Activated naive CD8-positive, alpha-beta T cell (primary cell): ENCODE data around the gene VSTM2B.

Source experiments
- H3K27ac Mint-ChIP-seq: one replicate; pipeline ENCODE4 v1.8.0; 2021; ENCODE audit warnings: mixed read lengths
- H3K27me3 Mint-ChIP-seq: one replicate; pipeline ENCODE4 v1.8.0; 2021; ENCODE audit warnings: mixed read lengths
- H3K36me3 Mint-ChIP-seq: one replicate; pipeline ENCODE4 v1.8.0; 2021; ENCODE audit warnings: mixed read lengths
- H3K4me1 Mint-ChIP-seq: one replicate; pipeline ENCODE4 v1.8.0; 2021; ENCODE audit warnings: low read depth, mixed read lengths
- H3K4me3 Mint-ChIP-seq: one replicate; pipeline ENCODE4 v1.8.0; 2021; ENCODE audit warnings: mild to moderate bottlenecking, mixed read lengths
- H3K9me3 Mint-ChIP-seq: one replicate; pipeline ENCODE4 v1.8.0; 2021; ENCODE audit warnings: low read depth, mixed read lengths

VSTM2B gene

DNA sequence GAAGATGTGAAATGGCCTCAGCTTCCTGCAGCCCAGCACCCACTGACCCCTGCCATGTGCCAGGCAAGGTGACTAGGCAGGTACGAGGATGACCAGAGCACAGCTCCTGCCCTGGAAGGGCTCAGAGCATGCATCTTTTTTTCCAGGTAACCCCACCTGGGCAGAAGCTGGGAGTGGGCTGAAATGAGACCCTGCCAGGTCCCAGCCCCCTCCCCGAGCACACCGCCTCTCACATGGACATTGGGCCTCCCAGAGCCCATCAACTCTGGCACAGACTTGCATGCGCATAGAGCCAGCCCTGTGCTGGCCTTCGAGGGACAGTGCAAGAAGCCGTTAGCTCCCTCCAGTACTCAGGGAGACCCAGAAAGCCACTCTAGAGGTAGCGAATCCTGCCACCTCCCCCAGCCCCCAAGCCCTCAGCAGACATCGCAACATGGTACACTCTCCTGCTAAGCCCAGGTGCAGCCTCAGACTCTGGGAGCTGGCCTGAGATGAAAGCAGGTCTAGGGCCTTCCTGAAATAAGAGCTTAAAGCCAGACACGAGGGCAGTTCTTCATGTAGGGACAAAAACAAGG, 8.9 kb upstream of the VSTM2B start:
- Mint-ChIP-seq H3K36me3 (no peaks in the 10 kb centered on the region), H3K27me3 (peaks cover 6% of the 10 kb centered on the region), H3K9me3 (no peaks in the 10 kb centered on the region), H3K27ac (no peak overlapping the region), H3K4me1 (no peaks in the 10 kb centered on the region), H3K4me3 (no peak overlapping the region)

DNA sequence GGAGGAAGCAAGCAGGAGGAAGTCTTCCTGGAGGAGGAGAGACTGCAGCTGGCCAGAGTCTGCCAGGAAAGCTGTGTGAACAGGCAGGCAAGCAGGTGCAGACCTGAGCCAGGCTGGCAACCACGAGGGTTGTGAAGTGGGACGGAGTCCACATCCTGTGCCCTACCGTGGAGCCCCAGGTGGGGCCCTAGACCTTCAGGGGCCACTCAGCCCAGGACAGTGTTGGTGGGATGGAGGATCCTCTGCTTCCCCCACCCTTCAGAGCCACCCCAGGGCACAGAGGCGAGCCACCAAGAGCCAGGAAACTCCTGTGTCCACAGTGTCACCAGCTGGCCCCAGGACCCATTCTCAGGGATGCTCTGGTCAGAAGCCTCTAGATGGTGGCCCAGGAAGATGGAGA, 8.4 kb upstream of the VSTM2B start:
- H3K9me3 Mint-ChIP-seq: no peaks in the 10 kb centered on the region
- peaks cover 6% of the 10 kb centered on the region for H3K27me3 Mint-ChIP-seq
- no peak overlapping the region for H3K27ac Mint-ChIP-seq
- no peak overlapping the region for H3K4me3 Mint-ChIP-seq
- H3K36me3 Mint-ChIP-seq: no peaks in the 10 kb centered on the region
- no peaks in the 10 kb centered on the region for H3K4me1 Mint-ChIP-seq

DNA sequence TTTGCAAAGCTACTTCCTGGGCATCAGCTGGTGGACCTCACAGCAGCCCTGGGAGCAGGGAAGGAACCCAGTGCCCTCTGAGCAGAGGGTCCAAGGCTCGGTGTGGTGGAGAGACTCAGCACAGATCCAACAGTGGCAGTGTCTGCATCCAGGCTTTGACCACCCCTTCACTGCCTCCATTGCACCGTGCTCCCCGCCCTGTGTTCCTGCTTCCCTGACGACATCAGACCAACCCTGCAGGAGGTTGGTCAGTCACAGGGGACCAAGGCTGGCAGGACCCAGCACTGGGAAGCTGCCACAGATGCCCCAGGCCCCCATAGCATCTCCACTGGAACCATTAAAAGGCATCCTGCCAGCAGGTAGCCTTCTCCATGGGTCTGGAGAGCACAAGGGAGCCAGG, 7.8 kb upstream of the VSTM2B start:
- Mint-ChIP-seq H3K4me3 (no peak overlapping the region), H3K27ac (no peak overlapping the region), H3K27me3 (peaks cover 8% of the 10 kb centered on the region), H3K9me3 (no peaks in the 10 kb centered on the region), H3K36me3 (no peaks in the 10 kb centered on the region), H3K4me1 (no peaks in the 10 kb centered on the region)

DNA sequence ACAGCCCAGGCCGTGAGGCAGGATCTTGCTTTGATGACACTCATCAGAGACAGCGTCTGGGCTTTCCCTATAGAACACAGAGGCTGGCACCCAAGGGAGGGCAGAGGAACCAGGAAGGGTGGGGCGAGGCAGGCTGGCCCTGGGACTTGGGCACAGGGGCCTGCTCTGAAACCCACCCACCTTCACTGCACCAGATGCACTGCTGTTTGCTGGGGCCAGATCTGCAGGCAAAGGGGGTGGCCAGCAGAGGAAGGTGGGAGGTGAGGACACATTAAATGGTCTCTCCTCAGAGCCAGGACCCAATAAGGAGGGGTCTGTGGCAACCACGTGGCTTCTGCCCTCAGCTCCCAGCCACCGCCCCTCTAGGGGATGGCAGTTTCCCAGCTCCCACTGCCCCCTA, 6.6 kb upstream of the VSTM2B start:
- Mint-ChIP-seq H3K9me3 (no peaks in the 10 kb centered on the region), H3K4me1 (no peaks in the 10 kb centered on the region), H3K27me3 (peaks cover 15% of the 10 kb centered on the region), H3K27ac (no peak overlapping the region), H3K4me3 (no peak overlapping the region), H3K36me3 (no peaks in the 10 kb centered on the region)

DNA sequence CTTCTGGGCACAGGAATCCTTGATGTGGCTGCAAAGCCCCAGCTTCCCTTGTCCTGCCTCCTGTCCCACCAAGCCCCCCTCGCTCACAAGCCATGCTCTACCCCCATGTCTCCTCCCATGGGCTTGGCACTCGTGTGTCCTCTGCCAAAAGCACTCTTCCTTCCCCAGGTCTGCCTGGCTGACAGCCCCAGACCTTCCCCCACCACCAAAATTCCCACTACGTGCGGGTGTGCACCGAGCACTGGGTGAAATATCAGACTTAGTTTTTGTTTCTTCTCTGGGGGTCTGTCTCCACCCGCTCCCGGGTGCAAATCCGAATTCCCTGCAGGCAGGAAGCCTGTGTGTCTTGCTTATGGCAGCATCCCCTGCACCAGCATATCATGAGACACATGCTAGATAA, 5.9 kb upstream of the VSTM2B start:
- no peaks in the 10 kb centered on the region for H3K4me1 Mint-ChIP-seq
- no peaks in the 10 kb centered on the region for H3K9me3 Mint-ChIP-seq
- no peak overlapping the region for H3K27ac Mint-ChIP-seq
- no peaks in the 10 kb centered on the region for H3K36me3 Mint-ChIP-seq
- peaks cover 15% of the 10 kb centered on the region for H3K27me3 Mint-ChIP-seq
- H3K4me3 Mint-ChIP-seq: no peak overlapping the region

DNA sequence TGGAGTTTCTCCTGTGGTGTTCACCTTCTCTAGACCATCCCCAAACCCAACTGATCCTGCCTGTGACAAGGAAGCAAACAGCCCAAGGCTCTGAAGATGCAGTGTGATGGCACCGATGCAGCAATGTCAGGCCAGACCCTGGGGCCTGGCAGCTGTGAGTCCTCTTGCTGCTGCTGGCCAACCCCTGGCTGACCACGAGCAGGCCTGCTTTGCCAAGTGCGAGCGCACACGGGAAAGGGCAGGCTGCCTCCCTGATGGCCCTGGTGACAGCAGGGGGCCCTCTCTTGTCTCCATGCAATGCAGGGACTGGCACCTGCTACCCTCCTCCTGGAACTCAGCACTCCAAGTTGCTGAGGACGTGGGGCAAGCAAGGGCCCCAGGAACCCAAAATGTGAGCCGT, 5.4 kb upstream of the VSTM2B start:
- H3K36me3 Mint-ChIP-seq: no peaks in the 10 kb centered on the region
- H3K27me3 Mint-ChIP-seq: peaks cover 15% of the 10 kb centered on the region
- no peak overlapping the region for H3K27ac Mint-ChIP-seq
- H3K4me3 Mint-ChIP-seq: no peak overlapping the region
- H3K4me1 Mint-ChIP-seq: no peaks in the 10 kb centered on the region
- H3K9me3 Mint-ChIP-seq: no peaks in the 10 kb centered on the region

DNA sequence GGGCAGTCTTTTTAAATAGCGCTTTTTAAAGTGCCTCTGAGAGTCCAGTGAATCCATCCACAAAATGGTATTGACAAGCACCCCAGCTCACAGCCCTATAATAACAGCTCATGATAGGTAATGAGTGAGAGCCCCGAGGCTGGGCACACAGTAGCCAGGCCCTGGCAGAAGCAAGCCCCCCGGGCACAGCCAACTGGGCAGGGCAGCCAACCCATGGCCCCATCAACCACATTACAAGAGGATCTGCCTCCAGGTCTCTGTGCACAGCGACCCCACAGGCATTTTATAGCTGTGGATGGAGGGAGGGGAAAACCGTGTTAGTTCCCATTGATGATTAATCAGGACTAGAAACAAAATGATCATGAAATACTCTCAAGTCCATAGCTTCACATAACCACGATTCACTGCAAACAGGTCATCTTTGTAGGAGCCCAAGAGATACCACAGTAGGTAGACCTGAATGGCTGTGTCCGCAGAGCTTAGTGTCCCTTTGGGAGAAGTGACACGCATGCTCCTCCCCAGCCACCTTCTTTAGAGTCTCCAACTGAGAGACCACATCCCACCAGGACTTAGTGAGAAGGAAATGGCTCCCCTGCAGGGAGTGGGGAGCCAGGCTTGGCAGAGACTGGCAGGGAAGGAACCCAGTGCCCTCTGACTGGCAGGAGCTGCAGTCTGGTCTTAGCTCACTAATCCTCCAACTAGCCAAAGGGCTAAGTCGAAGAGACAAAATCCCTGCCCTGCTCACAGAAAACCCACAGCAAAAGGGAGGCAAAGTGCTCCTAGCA, 4.3 kb upstream of the VSTM2B start:
- Mint-ChIP-seq H3K4me3 (no peak overlapping the region), H3K36me3 (no peaks in the 10 kb centered on the region), H3K27me3 (peaks cover 15% of the 10 kb centered on the region), H3K4me1 (peaks cover under 1% of the 10 kb centered on the region), H3K9me3 (no peaks in the 10 kb centered on the region), H3K27ac (no peak overlapping the region)

DNA sequence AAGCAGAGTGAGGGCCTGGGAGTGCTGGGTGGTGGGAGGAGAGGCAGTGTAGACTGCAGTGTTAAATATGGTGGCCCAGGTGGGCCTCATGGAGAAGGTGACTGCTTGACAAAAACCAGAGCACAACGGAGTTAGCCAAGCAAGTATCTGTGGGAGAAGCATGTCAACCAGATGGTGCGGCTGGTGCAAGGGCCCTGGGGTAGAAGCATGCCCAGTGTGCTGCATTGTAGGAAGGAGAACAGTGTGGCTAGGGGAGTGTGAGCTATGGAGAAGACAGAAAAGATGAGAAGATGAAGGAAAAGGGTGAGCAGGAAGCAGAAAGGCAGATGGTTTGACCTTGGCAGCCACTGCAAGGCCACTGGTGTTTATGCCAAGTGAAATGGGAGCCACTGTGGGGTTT, 2.2 kb upstream of the VSTM2B start:
- no peak overlapping the region for H3K27ac Mint-ChIP-seq
- peaks cover 25% of the 10 kb centered on the region for H3K27me3 Mint-ChIP-seq
- H3K36me3 Mint-ChIP-seq: no peaks in the 10 kb centered on the region
- peaks cover 11% of the 10 kb centered on the region for H3K4me1 Mint-ChIP-seq
- H3K4me3 Mint-ChIP-seq: no peak overlapping the region
- no peaks in the 10 kb centered on the region for H3K9me3 Mint-ChIP-seq

DNA sequence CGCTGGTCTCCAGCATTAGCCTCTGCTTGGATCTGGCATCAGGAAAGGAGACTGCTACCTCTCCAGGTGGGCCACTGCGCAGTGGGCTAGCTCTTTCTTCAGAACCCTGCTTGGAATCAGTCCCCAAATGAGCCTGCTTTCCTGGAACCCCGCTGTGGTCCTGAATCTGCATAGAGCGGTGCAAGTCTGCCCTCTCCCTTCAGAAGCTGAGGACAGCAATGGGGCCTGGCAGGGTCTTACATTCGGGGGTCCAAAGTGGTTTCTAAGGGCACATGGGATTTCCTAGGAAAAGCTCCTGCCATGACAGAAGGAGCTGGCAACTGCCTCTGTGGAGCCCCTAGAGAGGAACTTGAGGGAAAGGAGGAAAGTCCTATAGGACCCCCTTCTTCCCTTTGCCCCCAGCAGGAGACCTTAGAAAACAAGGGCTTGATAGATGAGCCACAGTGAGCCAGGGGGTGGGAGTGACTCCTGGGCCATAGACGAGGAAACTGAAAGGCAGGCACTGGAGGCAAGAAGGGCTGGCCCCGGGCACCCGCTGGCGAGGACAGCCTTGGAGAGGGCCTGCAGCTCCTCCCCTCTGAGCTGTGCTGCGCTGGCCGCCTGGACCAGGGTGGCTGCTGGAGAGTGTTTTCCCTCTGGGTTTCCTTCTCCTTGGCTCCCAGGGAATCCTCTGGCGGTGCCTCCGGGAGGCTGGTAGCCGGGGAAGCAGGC, 1.4 kb upstream of the VSTM2B start:
- Mint-ChIP-seq H3K4me1 (peaks cover 18% of the 10 kb centered on the region), H3K4me3 (peak overlapping the region; percentile 65), H3K27ac (no peak overlapping the region), H3K9me3 (no peaks in the 10 kb centered on the region), H3K27me3 (peaks cover 28% of the 10 kb centered on the region), H3K36me3 (no peaks in the 10 kb centered on the region)

DNA sequence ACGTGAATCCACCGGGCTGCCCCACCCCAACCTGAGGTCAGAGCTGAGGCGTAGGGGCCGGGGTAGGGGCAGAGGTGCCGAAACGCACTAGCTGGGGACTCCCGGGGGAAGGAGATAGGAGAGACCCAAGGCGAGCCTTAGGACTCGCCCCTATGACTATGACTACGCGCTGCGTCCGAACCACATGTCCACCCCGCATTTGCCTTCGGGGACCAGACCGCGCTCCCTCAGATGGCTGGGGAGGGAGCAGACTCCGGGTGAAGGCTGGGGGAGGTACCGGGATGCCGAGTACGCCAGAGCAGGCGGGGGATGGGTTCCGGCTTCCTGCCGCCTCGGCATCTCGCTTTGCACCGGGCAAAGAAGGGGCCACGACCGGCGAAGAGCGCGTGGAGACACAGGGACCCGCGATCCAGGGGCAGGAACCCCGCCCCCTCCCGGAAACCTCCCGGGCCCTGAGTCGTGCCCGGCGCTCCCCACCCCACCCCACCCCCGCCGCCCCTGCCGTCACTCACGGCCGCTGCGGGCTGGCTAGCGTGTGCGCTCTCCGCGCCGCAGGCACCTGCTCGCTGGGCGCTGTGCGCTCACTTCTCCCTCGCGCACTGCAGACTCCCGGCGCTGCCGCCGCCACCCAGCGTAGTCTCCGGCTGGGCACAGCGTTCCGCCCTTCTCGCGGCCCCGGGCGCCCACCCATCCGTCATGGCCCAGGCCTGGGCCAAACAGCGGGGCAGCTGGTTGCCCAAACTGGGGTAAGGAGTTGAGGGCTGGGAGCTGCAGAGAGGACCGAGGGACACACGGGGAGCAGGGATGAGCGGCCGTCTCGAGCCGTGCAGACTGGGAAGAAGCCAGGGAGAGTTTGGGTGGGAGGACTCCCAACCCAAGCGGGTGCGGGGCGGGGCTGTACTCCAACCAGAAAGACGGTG, 622 bp upstream of the VSTM2B start:
- Mint-ChIP-seq H3K4me3 (peak overlapping the region; percentile 65), H3K36me3 (no peaks in the 10 kb centered on the region), H3K27ac (no peak overlapping the region), H3K9me3 (no peaks in the 10 kb centered on the region), H3K27me3 (peaks cover 27% of the 10 kb centered on the region), H3K4me1 (peaks cover 19% of the 10 kb centered on the region)

DNA sequence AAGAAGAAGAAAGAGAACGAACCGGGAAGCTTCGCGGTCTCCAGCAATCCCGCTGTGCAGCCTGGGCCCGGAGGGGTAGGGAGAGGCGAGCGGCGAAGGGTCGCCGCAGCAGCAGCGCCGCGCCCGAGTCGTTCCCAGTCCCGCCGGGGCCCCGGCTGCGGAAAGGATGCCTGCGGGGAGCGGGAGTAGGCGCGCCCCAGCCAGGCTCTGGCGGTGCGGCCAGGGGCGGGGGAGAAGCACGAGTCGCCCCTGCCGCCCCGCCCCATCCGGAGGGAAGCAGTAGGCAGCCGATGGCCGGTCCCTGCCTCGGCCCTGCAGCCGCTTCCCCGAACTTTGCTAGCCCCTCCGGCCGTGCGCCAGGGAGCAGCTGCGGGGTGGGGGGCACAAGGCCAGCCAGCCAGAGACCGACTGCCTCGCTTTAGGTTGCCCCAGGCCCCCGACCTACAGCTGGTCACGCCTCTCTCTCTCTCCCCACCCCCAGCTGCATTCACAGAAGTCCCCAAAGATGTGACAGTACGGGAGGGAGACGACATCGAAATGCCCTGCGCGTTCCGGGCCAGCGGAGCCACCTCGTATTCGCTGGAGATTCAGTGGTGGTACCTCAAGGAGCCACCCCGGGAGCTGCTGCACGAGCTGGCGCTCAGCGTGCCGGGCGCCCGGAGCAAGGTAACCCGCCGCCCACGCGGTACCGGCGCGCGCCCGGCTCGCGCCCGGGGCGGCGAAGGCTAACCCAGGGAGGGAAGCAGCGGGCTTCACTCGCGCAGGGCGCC, 1.1 kb downstream of the VSTM2B start:
- Mint-ChIP-seq H3K4me3 (peak overlapping the region; percentile 59), H3K27me3 (peaks cover 37% of the 10 kb centered on the region), H3K27ac (no peak overlapping the region), H3K4me1 (peaks cover 21% of the 10 kb centered on the region), H3K36me3 (no peaks in the 10 kb centered on the region), H3K9me3 (no peaks in the 10 kb centered on the region)

DNA sequence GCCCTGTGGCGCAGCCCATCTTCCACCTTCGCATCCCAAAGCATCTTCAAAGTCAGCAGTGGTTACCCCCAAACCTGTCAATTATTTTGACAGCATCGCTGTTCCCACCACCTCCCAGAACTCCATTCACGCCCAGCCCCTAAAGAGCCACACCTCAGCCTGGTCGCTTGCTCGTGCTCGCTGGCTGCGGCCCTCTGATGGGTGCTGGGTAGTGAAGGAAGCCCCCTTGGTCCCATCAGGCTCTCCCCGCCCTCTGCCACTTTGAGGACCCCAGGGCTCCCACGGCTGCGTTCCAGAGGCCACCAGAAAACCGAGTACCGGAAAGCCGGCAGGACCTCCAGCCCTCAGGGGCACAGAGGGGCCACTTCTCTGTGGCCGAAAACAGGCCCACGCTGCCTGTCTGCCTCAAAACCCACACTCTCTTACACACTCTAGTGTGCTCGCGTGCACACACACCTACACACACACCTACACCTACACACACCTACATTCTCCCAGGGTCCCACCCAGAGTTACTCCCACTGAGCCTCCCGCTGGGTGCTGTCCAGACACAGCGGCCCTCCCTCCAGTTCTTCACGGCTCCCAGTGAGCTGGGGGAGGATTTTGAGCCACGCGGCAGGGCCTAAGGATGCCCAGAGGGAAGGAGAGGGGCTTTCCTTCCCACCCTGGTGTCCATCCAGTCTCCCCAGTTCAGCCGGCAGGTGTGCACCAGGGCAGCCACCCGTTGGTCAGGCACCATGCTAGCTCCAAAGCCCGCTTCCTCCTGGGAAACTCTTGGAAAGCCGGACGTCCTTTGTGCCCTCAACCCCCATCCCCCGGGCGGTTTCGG, 1.9 kb downstream of the VSTM2B start:
- H3K4me1 Mint-ChIP-seq: peaks cover 21% of the 10 kb centered on the region
- H3K27me3 Mint-ChIP-seq: peaks cover 42% of the 10 kb centered on the region
- H3K36me3 Mint-ChIP-seq: no peaks in the 10 kb centered on the region
- H3K9me3 Mint-ChIP-seq: no peaks in the 10 kb centered on the region
- H3K27ac Mint-ChIP-seq: no peak overlapping the region
- H3K4me3 Mint-ChIP-seq: peak overlapping the region; percentile 77

DNA sequence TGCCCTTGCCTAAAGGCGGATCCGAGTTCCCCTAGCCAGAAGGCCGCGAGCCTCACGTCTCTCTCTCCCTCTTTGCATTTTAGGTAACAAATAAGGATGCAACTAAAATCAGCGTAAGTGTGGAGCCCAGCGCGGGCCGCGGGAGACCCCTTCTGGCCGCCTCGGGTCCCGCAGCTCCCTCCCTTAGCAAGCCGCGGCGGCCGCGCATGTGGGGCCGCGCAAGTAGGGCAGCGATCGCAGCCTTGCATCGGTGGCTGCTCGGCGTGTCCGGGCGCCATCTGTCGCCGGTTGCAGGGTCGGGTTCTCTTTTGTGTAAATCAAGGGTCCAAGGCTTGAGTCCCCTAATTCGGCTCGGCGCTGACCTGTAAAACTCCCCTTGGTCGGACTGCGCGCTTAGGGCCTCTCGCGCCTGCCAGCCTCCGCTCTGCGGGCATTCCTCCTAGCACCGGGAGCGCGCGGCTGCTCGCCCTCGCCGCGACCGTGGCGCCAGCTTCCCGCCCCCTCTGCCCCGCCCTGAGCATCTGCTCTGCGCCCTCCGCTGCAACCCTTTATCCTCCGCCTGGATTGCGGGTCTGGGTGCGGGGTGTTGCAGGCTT, 2.7 kb downstream of the VSTM2B start:
- H3K4me3 Mint-ChIP-seq: peak overlapping the region; percentile 77
- no peak overlapping the region for H3K27ac Mint-ChIP-seq
- no peaks in the 10 kb centered on the region for H3K36me3 Mint-ChIP-seq
- peaks cover 21% of the 10 kb centered on the region for H3K4me1 Mint-ChIP-seq
- H3K9me3 Mint-ChIP-seq: no peaks in the 10 kb centered on the region
- peaks cover 38% of the 10 kb centered on the region for H3K27me3 Mint-ChIP-seq
